ENCODE measurements around the gene IL4R. TPM values are rescaled to one million over a fixed set of nuclear protein-coding genes. Genes with fewer than 3 reads are reported as not detected.
"Not testable (repeated sequence)": the region's sequence is repeated elsewhere in the genome, so short reads cannot be mapped to it uniquely, and the experiment has no call there.

Gene IL4R
- total and polyA plus RNA-seq, 2 of the 13 experiments (the other 11 are each of a cell fraction or from before 2014, with no cell fraction given), result 15.9 to 49.6 TPM

- ChIA-PET CTCF (ENCODE audit: low intra/inter-chr PET ratio, low total read pairs) (no interaction called here), POLR2A (interaction anchor here (1.2 to 2.9 kb wide), 7 partner anchors 12 to 68 kb away, joined by 3 to 13 read pairs (median 4); partner anchors contain the start of gene KDM8)
- H3K27me3 ChIP-seq (ENCODE audit: control insufficient read depth in 1 of 2, insufficient read depth in 2 of 2, low read length in 2 of 2), result no peaks in the 10 kb centered on the region; a peak in 1 of 5 replicates
- FAIRE-seq (no peak), DNase-seq (ENCODE audit: low spot score) (no peak), ATAC-seq (no peak)
- no peak overlapping the region for H3K9ac ChIP-seq (ENCODE audit: insufficient read depth, low read depth, low read length)
- peaks cover 39% of the 10 kb centered on the region for H3K79me2 ChIP-seq (ENCODE audit: insufficient read depth, low read length)
- no peak overlapping the region for H3K4me3 ChIP-seq (replicated peaks in 1 of 3; ENCODE audit: insufficient read depth in 1 of 3, low read depth in 2 of 3, low read length in 3 of 3)
- in situ Hi-C loops (cut with HindIII; ENCODE audit: extremely low pct_ligation_motif_present, low pct_unique_long_range_greater_than_20kb), result no loop called here
- intact Hi-C loops (cut with micrococcal nuclease; ENCODE audit: unreplicated experiment), result no loop called here
- H4K20me1 ChIP-seq (ENCODE audit: insufficient read depth, low read length), result no peaks in the 10 kb centered on the region
- no peak for TF ChIP-seq MXD4 (CRISPR knock-in tag; IDR thresholded peaks at IDR 0.05)
- H3K36me3 ChIP-seq (replicated peaks in 1 of 2; ENCODE audit: control insufficient read depth in 1 of 2, insufficient read depth in 2 of 2, low read length in 2 of 2), result no peaks in the 10 kb centered on the region
- H3K4me1 ChIP-seq (ENCODE audit: insufficient read depth, low read length), result peaks cover 70% of the 10 kb centered on the region
- WGBS (ENCODE audit: low lambda C conversion rate), result 92% methylated on average over 4 of the region's 4 CpGs
- H2AFZ ChIP-seq (ENCODE audit: low read length), result no peak overlapping the region
- no TSS peak for BruUV-seq (replicated peaks)
- peak overlapping the region; percentile 47 for H3K27ac ChIP-seq (ENCODE audit: extremely low read length, insufficient read depth, low read length)
- H3K4me2 ChIP-seq (ENCODE audit: low read depth, low read length), result no peak overlapping the region
- H3K9me3 ChIP-seq (ENCODE audit: low read length), result no peaks in the 10 kb centered on the region
Measured at GRCh38 chr16:27272076-27272475, 41.7 kb upstream of the IL4R start.

GRCh38 chr16:27272697-27273096 is 41.1 kb upstream of the IL4R start:
- ATAC-seq; FAIRE-seq; H4K20me1 ChIP-seq (ENCODE audit: insufficient read depth, low read length); H3K9me3 ChIP-seq (ENCODE audit: low read length); CTCF ChIA-PET (ENCODE audit: low intra/inter-chr PET ratio, low total read pairs); H3K4me2 ChIP-seq (ENCODE audit: low read depth, low read length); H3K27me3 ChIP-seq (ENCODE audit: control insufficient read depth in 1 of 2, insufficient read depth in 2 of 2, low read length in 2 of 2); DNase-seq (ENCODE audit: low spot score); H3K36me3 ChIP-seq (replicated peaks in 1 of 2; ENCODE audit: control insufficient read depth in 1 of 2, insufficient read depth in 2 of 2, low read length in 2 of 2); H2AFZ ChIP-seq (ENCODE audit: low read length); H3K4me3 ChIP-seq (replicated peaks in 1 of 3; ENCODE audit: insufficient read depth in 1 of 3, low read depth in 2 of 3, low read length in 3 of 3); in situ Hi-C loops (cut with HindIII; ENCODE audit: extremely low pct_ligation_motif_present, low pct_unique_long_range_greater_than_20kb); BruUV-seq (replicated peaks): not testable (repeated sequence)
- 95% methylated on average over 7 of the region's 7 CpGs for WGBS (ENCODE audit: low lambda C conversion rate)
- TF ChIP-seq ZNF121 (CRISPR knock-in tag; IDR thresholded peaks at IDR 0.05), result peak; percentile 92
- 0 out of 2 replicates have a peak, but pooled peaks have one; percentile 10 for TF ChIP-seq ZMYM3 (CRISPR knock-in tag; IDR thresholded peaks at IDR 0.05)
- TF ChIP-seq KLF12 (CRISPR knock-in tag; IDR thresholded peaks at IDR 0.05; ENCODE audit: borderline replicate concordance), result 0 out of 2 replicates have a peak, but pooled peaks have one; percentile 9
- 0 out of 2 replicates have a peak, but pooled peaks have one; percentile 21 for TF ChIP-seq RCOR2 (CRISPR knock-in tag; IDR thresholded peaks at IDR 0.05)
- peaks cover 33% of the 10 kb centered on the region for H3K79me2 ChIP-seq (ENCODE audit: insufficient read depth, low read length)
- peaks cover 64% of the 10 kb centered on the region for H3K4me1 ChIP-seq (ENCODE audit: insufficient read depth, low read length)
- POLR2A ChIA-PET, result interaction anchor here (1.2 to 2.6 kb wide), 5 partner anchors 8 to 69 kb away, joined by 4 to 12 read pairs (median 7); partner anchors contain the start of gene KDM8
- peak overlapping the region; percentile 96 for H3K27ac ChIP-seq (ENCODE audit: extremely low read length, insufficient read depth, low read length)
- H3K9ac ChIP-seq (ENCODE audit: insufficient read depth, low read depth, low read length), result 0 out of 2 replicates have a peak overlapping the region, but pooled peaks have one; percentile 71
- intact Hi-C loops (cut with micrococcal nuclease; ENCODE audit: unreplicated experiment), result loop anchor here (1.0 kb wide), 1 partner anchor 8 kb away; no protein-coding TSS in a partner anchor

Measured in HepG2 (cell line).